GM04504 (cell line): ENCODE results near the gene CFD.
"Not testable (repeated sequence)": the region's sequence is repeated elsewhere in the genome, so short reads cannot be mapped to it uniquely, and the experiment has no call there.

Source experiments
- DNase-seq: peaks from one replicate; pipeline ENCODE4 v3.0.0-alpha.2; 2012; ENCODE audit warnings: low read depth

Gene CFD

GRCh38 chr19:871446-872265, 12.2 kb downstream of the CFD start:
- no peak for DNase-seq

GRCh38 chr19:872266-872951, 12.9 kb downstream of the CFD start:
- peak; percentile 62 for DNase-seq

GRCh38 chr19:873084-873483, 13.6 kb downstream of the CFD start:
- DNase-seq, result peak; percentile 68

- DNase-seq, result no peak
Observed at GRCh38 chr19:873561-874041, 14.1 kb downstream of the CFD start.

- no peak for DNase-seq
Observed at GRCh38 chr19:875265-875879, 15.9 kb downstream of the CFD start.

GRCh38 chr19:876089-876488, 16.6 kb downstream of the CFD start:
- DNase-seq, result no peak

GRCh38 chr19:876780-877314, 17.4 kb downstream of the CFD start:
- no peak for DNase-seq

- DNase-seq, result not testable (repeated sequence)
Observed at GRCh38 chr19:877992-878660, 18.7 kb downstream of the CFD start.

- DNase-seq, result not testable (repeated sequence)
Observed at GRCh38 chr19:878751-879561, 19.5 kb downstream of the CFD start.

GRCh38 chr19:879711-880438, 20.4 kb downstream of the CFD start:
- no peak for DNase-seq

GRCh38 chr19:881385-882071, 22.1 kb downstream of the CFD start:
- no peak for DNase-seq

GRCh38 chr19:882871-883497, 23.5 kb downstream of the CFD start:
- no peak for DNase-seq

GRCh38 chr19:883661-884211, 24.3 kb downstream of the CFD start:
- DNase-seq, result no peak

- no peak for DNase-seq
Observed at GRCh38 chr19:884420-885211, 25.2 kb downstream of the CFD start.

GRCh38 chr19:885536-886224, 26.2 kb downstream of the CFD start:
- no peak for DNase-seq

- DNase-seq, result no peak
Observed at GRCh38 chr19:887072-887471, 27.6 kb downstream of the CFD start.

- DNase-seq, result no peak
Observed at GRCh38 chr19:887599-887998, 28.1 kb downstream of the CFD start.
